ENCODE data around the gene MTCL1.
"Not testable (repeated sequence)": the region's sequence is repeated elsewhere in the genome, so short reads cannot be mapped to it uniquely, and the experiment has no call there.

Gene MTCL1

DNA sequence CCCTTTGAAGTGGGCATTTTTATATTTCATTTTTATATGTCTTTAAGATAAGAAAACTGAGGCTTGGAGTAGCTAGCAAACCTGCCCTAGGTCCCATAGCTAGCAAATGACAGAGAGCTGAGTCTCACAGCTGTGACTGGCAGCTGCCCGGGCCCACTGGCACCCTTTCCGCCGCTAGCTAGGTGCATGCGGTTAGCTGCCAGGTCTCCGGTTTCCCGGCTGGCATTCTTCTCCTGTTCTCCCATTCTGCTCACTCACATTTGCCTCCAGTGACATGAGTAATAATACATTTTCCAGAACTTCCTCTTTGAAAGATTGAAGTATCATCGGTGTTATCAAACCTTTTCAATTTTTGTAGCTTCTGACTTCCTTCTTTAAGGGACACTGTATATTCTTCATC lies 38.7 kb downstream of the MTCL1 start:
- no peak for DNase-seq (ENCODE audit: low spot score)

DNA sequence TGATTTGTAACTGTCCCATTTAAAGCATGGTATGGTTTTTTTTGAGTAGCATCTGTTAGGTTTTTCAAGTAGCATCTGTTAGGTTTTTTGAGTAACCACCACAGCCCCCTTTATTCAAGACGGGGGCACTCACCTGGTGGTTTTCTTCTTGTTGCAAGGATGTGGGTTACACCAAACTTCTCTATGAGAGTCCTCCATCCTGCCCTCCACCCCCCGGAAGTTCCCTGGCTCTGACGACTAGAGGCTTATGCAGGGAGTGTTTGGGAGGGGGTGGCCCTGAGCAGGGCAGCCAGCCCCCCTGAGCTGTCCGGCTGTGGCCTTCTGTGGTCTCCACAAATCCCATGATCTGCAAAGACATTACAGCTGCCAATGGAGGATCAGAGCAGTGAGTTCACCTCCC lies 39.3 kb downstream of the MTCL1 start:
- peak; percentile 12 for DNase-seq (ENCODE audit: low spot score)

- no peak for DNase-seq (ENCODE audit: low spot score)
Measured at GRCh38 chr18:8745355-8746014, 40.1 kb downstream of the MTCL1 start.

- DNase-seq (ENCODE audit: low spot score): no peak
Measured at GRCh38 chr18:8747440-8747937, 42.1 kb downstream of the MTCL1 start.

DNA sequence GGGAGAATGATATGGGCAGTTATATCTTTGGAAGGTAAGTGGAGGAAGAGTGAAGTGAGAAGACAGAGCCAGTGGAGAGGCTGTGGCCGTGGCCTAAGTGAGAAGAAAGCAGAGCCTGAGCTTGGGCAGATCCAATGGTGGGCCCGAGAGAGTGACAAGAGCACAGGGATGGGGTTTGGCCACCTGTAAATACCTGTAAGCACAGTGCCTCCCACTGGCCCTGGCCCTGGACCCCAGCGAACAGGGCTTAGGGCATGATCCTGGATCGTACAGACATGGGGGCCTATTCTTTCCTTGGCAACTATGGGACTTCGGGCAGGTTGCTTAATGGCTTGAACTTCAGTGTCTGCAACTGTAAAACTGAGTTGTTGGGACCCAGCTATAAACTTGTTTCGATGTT lies 44.1 kb downstream of the MTCL1 start:
- DNase-seq (ENCODE audit: low spot score): no peak

DNA sequence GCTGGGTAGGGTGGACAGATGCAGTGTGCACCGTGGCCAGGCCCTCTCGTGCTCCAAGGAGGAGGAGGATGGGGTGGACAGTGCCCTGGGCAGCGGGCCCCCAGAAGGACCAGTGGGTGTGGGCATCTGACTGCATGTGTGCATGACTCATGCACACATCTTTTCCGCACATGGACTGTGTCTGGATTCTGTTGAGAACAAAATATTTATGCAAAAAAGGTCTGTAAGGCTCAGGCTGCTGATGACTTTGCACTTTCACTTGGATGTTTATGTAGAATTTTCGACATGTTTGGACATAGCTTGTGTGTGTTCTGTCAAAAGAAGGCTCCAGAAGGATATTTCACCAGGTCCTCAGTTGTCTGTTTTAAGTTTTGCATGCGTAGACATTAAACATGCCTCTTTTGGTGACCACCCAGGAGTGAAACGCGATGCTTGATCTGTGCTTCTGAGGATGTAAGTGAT lies 45.6 kb downstream of the MTCL1 start:
- no peak for DNase-seq (ENCODE audit: low spot score)

DNA sequence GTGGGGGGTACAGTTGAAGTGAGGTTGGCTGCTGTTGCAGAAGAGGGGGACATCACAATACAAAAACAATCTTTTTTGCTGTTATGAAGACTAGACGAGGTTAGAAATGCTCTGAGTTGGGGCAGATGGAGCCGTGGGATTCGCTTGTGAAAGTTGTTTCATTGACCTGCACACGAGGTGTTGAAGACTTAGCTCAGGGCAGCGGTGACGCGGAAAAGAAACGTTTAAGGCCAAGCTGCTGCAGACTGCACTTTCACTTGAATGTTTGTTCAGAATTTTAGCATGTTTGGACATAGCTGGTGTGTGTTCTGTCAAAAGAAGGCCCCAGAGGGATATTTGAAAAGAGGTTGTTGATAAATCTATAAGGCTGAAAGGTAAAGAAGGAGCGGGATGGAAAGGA lies 46.3 kb downstream of the MTCL1 start:
- no peak for DNase-seq (ENCODE audit: low spot score)

DNA sequence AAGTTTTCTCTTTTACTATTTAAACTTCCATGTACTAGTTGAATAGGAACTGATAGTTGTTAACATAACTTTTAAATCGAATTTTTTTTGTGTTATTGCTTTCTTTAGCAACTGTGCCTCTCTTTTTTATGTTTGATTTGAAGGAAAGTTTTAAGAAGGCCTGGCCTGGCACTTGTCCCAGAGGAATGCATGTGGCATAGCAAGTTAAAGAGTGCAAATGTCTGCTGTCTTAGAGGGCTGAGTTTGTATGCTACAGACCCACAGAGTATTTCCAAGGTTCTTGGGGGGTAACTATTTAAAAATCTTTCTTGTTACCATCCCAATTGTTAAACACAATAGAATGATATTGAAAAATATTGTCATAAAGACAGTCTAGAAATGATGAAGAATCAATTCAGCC lies 47.0 kb downstream of the MTCL1 start:
- no peak for DNase-seq (ENCODE audit: low spot score)

DNA sequence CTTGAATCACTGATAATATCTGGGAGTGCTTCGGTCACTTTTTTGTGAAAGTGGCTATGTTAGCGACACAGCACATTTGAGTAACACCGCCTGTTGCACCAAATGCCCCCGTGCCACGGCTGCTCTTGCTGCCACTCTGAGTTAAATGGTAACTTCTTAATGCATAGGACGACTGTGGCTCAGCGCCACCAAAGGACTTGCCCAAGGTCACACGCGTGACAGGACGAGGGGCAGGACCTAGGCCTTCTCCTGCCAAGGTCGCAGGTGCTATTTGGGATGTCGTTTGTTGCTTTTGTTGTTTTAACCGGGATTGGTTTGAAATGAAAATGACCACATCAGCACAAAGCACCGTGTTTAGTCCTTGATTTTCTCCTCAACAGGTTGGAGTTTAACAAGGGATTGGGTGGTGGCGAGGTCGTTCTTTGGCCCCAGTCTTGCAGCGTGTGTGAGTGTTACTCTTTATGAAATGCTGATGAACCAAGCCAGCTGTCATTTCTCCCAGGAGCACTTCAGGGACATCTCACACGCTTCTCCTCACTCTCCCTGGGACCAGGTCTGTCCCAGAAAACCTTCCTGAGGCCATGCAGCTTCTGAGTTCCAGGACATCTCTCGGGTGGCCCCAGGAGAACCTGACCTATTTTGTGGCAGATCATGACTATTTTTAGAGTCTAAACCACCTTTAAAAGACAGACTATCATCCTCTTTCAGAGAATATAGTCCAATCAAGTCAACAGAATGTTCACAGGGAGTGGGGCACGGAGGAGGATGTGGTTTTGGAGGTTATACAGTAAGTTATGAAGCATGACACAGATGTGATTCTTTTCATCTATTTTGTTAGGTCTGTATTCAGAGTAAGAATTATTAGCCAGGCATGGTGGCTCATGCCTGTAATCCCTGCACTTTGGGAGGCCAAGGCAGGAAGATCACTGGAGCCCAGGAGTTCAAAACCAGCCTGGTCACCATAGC lies 49.9 kb downstream of the MTCL1 start:
- peak; percentile 52 for DNase-seq (ENCODE audit: low spot score)

- no peak for DNase-seq (ENCODE audit: low spot score)
Measured at GRCh38 chr18:8756571-8756970, 51.2 kb downstream of the MTCL1 start.

GRCh38 chr18:8757396-8757997 lies 52.1 kb downstream of the MTCL1 start:
- DNase-seq (ENCODE audit: low spot score): no peak

DNA sequence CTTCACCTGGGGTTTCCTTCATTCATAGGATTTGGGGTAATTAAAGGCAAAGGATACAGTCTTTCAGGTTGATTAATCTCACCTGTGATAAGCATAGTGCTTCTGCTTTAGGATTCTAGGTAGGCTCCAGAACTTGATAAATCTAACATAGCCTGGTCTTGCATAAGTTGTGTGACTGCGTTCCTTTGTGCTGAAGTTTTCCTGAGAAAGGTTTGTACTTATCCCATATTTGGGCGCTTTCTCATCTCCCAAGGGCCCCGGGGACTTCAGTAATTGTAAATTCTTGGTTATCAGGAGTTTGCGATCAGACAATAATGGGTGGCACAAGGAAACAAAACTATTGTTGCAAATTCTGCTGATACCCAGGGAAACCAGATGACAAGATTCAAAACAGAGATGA lies 53.1 kb downstream of the MTCL1 start:
- no peak for DNase-seq (ENCODE audit: low spot score)

GRCh38 chr18:8760984-8761383 lies 55.6 kb downstream of the MTCL1 start:
- no peak for DNase-seq (ENCODE audit: low spot score)

DNA sequence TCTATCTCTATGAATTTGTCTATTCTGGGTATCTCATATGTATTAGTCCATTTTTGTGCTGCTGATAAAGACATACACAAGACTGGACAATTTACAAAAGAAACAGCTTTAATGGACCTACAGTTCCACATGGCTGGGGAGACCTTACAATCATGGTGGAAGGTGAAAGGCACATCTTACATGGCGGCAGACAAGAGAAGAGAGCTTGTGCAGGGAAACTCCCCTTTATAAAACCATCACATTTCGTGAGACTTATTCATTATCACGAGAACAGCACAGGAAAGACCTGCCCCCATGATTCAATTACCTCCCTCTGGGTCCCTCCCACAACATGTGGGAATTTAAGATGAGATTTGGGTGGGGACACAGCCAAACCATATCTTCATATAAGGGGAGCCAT lies 56.2 kb downstream of the MTCL1 start:
- DNase-seq (ENCODE audit: low spot score): not testable (repeated sequence)

GRCh38 chr18:8762968-8763367 lies 57.6 kb downstream of the MTCL1 start:
- DNase-seq (ENCODE audit: low spot score): no peak

GRCh38 chr18:8763611-8764010 lies 58.3 kb downstream of the MTCL1 start:
- DNase-seq (ENCODE audit: low spot score): no peak

DNA sequence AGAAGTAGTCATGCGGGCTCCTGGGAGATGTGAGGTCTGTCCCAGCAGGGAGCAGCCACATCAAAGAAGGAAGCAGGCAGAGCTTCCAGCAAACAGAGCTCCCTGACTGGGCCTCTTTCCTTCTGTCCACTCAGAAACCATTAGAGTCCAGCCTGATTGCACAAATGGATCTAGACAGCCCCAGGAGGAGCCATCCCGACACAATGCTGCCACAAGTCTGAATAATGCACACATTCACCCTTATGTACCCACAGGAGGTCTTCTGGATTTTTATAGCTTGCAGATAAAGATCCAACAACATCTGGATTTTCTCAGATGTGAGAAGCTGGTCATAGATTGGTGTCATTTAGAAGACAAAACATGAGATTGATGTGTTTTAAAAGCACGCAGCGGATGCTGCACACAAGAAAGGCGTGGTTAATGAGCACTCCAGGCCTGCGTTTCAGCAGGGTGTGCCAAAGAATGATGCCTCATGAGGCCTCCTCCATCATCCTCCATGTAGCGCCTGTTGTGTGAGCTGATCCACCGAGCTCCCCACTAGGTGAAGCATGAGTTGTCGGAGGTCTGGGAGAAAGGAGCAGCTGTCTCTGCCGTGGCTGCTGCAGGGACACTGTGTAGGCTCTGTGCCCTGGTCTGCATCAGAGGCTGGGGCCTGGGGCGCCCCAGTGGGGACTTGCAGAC lies 60.6 kb downstream of the MTCL1 start:
- DNase-seq (ENCODE audit: low spot score): no peak

GRCh38 chr18:8766559-8767293 lies 61.4 kb downstream of the MTCL1 start:
- no peak for DNase-seq (ENCODE audit: low spot score)

- DNase-seq (ENCODE audit: low spot score): no peak
Measured at GRCh38 chr18:8767340-8767739, 62.0 kb downstream of the MTCL1 start.

DNA sequence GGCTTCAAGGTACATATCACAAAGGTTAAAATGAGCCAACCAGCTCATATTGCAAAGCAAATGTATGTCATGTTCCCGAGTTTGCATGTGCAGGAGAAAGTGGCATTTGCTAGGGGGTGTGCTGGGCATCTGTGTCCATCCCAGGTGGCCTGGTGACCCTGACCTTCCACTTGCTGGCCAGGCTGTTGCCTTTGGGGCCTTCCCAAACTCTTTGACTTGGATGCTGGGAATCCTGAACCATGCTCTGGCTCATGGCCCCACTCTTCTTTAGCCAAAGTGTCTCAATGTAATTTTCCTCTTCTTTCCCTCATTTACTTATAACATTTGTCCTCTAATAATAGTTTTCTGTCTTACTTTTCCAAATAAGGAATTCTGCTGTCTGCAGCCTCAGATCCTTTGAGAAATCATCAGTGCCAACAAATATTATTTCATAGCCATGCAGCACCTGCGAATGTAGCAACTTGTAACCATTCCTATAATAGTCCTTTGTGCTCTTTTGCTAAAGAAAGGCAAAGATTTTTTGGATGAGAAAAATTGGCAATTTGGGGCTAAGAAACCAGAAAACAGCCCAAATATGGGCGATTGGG lies 64.2 kb downstream of the MTCL1 start:
- no peak for DNase-seq (ENCODE audit: low spot score)

DNA sequence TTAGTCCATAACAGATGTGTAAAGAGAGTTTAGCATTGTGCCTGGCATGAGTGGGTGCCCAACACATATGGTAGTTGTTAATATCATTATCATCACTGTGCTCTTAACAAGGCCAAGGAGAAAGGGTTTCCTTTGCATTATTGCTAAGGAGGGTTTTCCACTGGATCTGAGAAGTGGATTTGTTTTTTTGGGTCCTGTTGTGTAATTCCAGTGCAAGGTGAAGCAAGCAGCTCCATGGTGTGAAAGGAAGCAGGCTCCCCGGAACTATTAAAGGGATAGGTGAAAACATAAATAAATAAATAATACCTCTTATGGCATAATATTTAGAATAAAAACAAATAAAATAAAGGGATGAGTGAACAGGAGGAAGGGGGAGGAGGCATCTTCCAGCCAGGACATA lies 65.3 kb downstream of the MTCL1 start:
- DNase-seq (ENCODE audit: low spot score): no peak

Measured in CD4-positive, alpha-beta T cell treated with Interleukin-15 for 4 hours (primary cell).